Measurements from ENCODE around the gene NPC1L1.

The NPC1L1 gene

GRCh38 chr7:44530990-44531389, 10.1 kb downstream of the NPC1L1 start:
- Histone ChIP-seq H3K56ac (ENCODE audit: low read length) (no peak overlapping the region), H3K4me2 (ENCODE audit: low read length) (no peak overlapping the region), H2BK15ac (replicated peaks; ENCODE audit: low read depth) (no peak overlapping the region), H4K8ac (ENCODE audit: low read depth, low read length) (no peak overlapping the region), H2BK5ac (ENCODE audit: low read length) (no peak overlapping the region), H3K27me3 (ENCODE audit: insufficient read depth, low read length, poor library complexity) (no peaks in the 10 kb centered on the region), H3K79me2 (ENCODE audit: control insufficient read depth, insufficient read depth, low read length) (no peaks in the 10 kb centered on the region), H3K4ac (ENCODE audit: low read depth, low read length) (no peak overlapping the region), H3K36me3 (ENCODE audit: control insufficient read depth, insufficient read depth, low read length) (no peaks in the 10 kb centered on the region), H3K4me3 (ENCODE audit: low read length) (no peak overlapping the region), H3K9ac (ENCODE audit: low read length) (no peak overlapping the region), H3K27ac (ENCODE audit: low read depth, low read length) (no peak overlapping the region), H3K79me1 (ENCODE audit: low read length) (no peaks in the 10 kb centered on the region), H4K5ac (ENCODE audit: low read length) (no peak overlapping the region), H3K18ac (ENCODE audit: low read length) (no peak overlapping the region), H2AK5ac (ENCODE audit: low read length) (no peak overlapping the region), H3K4me1 (ENCODE audit: control insufficient read depth, low read depth, low read length) (no peaks in the 10 kb centered on the region), H3K23ac (ENCODE audit: low read length) (no peak overlapping the region), H2BK120ac (ENCODE audit: low read depth, low read length) (no peak overlapping the region)
- DNase-seq, result no peak
- no CpG with 5 or more reads among the region's 10 CpGs for WGBS (ENCODE audit: extremely low coverage, insufficient coverage, low lambda C conversion rate)

- H3K4me2 ChIP-seq (ENCODE audit: low read length), result no peak overlapping the region
- no peak overlapping the region for H3K23ac ChIP-seq (ENCODE audit: low read length)
- no peak for DNase-seq
- H3K18ac ChIP-seq (ENCODE audit: low read length), result no peak overlapping the region
- no peaks in the 10 kb centered on the region for H3K79me2 ChIP-seq (ENCODE audit: control insufficient read depth, insufficient read depth, low read length)
- no peak overlapping the region for H2BK120ac ChIP-seq (ENCODE audit: low read depth, low read length)
- H3K27ac ChIP-seq (ENCODE audit: low read depth, low read length), result no peak overlapping the region
- no peaks in the 10 kb centered on the region for H3K79me1 ChIP-seq (ENCODE audit: low read length)
- no peak overlapping the region for H4K5ac ChIP-seq (ENCODE audit: low read length)
- WGBS (ENCODE audit: extremely low coverage, insufficient coverage, low lambda C conversion rate), result no CpG with 5 or more reads among the region's 3 CpGs
- no peak overlapping the region for H3K56ac ChIP-seq (ENCODE audit: low read length)
- no peak overlapping the region for H3K9ac ChIP-seq (ENCODE audit: low read length)
- H3K4me3 ChIP-seq (ENCODE audit: low read length), result no peak overlapping the region
- H3K4ac ChIP-seq (ENCODE audit: low read depth, low read length), result no peak overlapping the region
- H2AK5ac ChIP-seq (ENCODE audit: low read length), result no peak overlapping the region
- H3K27me3 ChIP-seq (ENCODE audit: insufficient read depth, low read length, poor library complexity), result no peaks in the 10 kb centered on the region
- H4K8ac ChIP-seq (ENCODE audit: low read depth, low read length), result no peak overlapping the region
- no peaks in the 10 kb centered on the region for H3K36me3 ChIP-seq (ENCODE audit: control insufficient read depth, insufficient read depth, low read length)
- no peaks in the 10 kb centered on the region for H3K4me1 ChIP-seq (ENCODE audit: control insufficient read depth, low read depth, low read length)
- H2BK5ac ChIP-seq (ENCODE audit: low read length), result no peak overlapping the region
- H2BK15ac ChIP-seq (replicated peaks; ENCODE audit: low read depth), result no peak overlapping the region
Measured at GRCh38 chr7:44524811-44525388, 16.2 kb downstream of the NPC1L1 start.

- no peaks in the 10 kb centered on the region for H3K36me3 ChIP-seq (ENCODE audit: control insufficient read depth, insufficient read depth, low read length)
- no peak overlapping the region for H3K27ac ChIP-seq (ENCODE audit: low read depth, low read length)
- H3K27me3 ChIP-seq (ENCODE audit: insufficient read depth, low read length, poor library complexity), result no peaks in the 10 kb centered on the region
- H2AK5ac ChIP-seq (ENCODE audit: low read length), result no peak overlapping the region
- DNase-seq, result no peak
- H4K8ac ChIP-seq (ENCODE audit: low read depth, low read length), result no peak overlapping the region
- H2BK5ac ChIP-seq (ENCODE audit: low read length), result no peak overlapping the region
- no peak overlapping the region for H3K18ac ChIP-seq (ENCODE audit: low read length)
- WGBS (ENCODE audit: extremely low coverage, insufficient coverage, low lambda C conversion rate), result no CpG with 5 or more reads among the region's 3 CpGs
- no peak overlapping the region for H3K4ac ChIP-seq (ENCODE audit: low read depth, low read length)
- no peak overlapping the region for H3K56ac ChIP-seq (ENCODE audit: low read length)
- H3K79me1 ChIP-seq (ENCODE audit: low read length), result no peaks in the 10 kb centered on the region
- no peak overlapping the region for H3K9ac ChIP-seq (ENCODE audit: low read length)
- no peak overlapping the region for H3K4me2 ChIP-seq (ENCODE audit: low read length)
- H2BK15ac ChIP-seq (replicated peaks; ENCODE audit: low read depth), result no peak overlapping the region
- no peak overlapping the region for H4K5ac ChIP-seq (ENCODE audit: low read length)
- no peak overlapping the region for H3K23ac ChIP-seq (ENCODE audit: low read length)
- H3K4me1 ChIP-seq (ENCODE audit: control insufficient read depth, low read depth, low read length), result no peaks in the 10 kb centered on the region
- H3K79me2 ChIP-seq (ENCODE audit: control insufficient read depth, insufficient read depth, low read length), result no peaks in the 10 kb centered on the region
- no peak overlapping the region for H3K4me3 ChIP-seq (ENCODE audit: low read length)
- H2BK120ac ChIP-seq (ENCODE audit: low read depth, low read length), result no peak overlapping the region
Measured at GRCh38 chr7:44522315-44522714, 18.8 kb downstream of the NPC1L1 start.

- no CpG with 5 or more reads among the region's 15 CpGs for WGBS (ENCODE audit: extremely low coverage, insufficient coverage, low lambda C conversion rate)
- no peak for DNase-seq
- H3K56ac ChIP-seq (ENCODE audit: low read length), result no peak overlapping the region
- H3K4ac ChIP-seq (ENCODE audit: low read depth, low read length), result no peak overlapping the region
- no peak overlapping the region for H3K4me2 ChIP-seq (ENCODE audit: low read length)
- H3K23ac ChIP-seq (ENCODE audit: low read length), result no peak overlapping the region
- H2AK5ac ChIP-seq (ENCODE audit: low read length), result no peak overlapping the region
- no peaks in the 10 kb centered on the region for H3K27me3 ChIP-seq (ENCODE audit: insufficient read depth, low read length, poor library complexity)
- H3K79me2 ChIP-seq (ENCODE audit: control insufficient read depth, insufficient read depth, low read length), result no peaks in the 10 kb centered on the region
- no peak overlapping the region for H4K5ac ChIP-seq (ENCODE audit: low read length)
- H3K36me3 ChIP-seq (ENCODE audit: control insufficient read depth, insufficient read depth, low read length), result no peaks in the 10 kb centered on the region
- H3K9ac ChIP-seq (ENCODE audit: low read length), result no peak overlapping the region
- H2BK5ac ChIP-seq (ENCODE audit: low read length), result no peak overlapping the region
- H3K79me1 ChIP-seq (ENCODE audit: low read length), result no peaks in the 10 kb centered on the region
- no peak overlapping the region for H2BK15ac ChIP-seq (replicated peaks; ENCODE audit: low read depth)
- no peaks in the 10 kb centered on the region for H3K4me1 ChIP-seq (ENCODE audit: control insufficient read depth, low read depth, low read length)
- H4K8ac ChIP-seq (ENCODE audit: low read depth, low read length), result no peak overlapping the region
- no peak overlapping the region for H3K4me3 ChIP-seq (ENCODE audit: low read length)
- no peak overlapping the region for H3K18ac ChIP-seq (ENCODE audit: low read length)
- H2BK120ac ChIP-seq (ENCODE audit: low read depth, low read length), result no peak overlapping the region
- no peak overlapping the region for H3K27ac ChIP-seq (ENCODE audit: low read depth, low read length)
Measured at GRCh38 chr7:44521347-44522095, 19.6 kb downstream of the NPC1L1 start.

- Histone ChIP-seq H3K36me3 (ENCODE audit: control insufficient read depth, insufficient read depth, low read length) (no peaks in the 10 kb centered on the region), H3K79me1 (ENCODE audit: low read length) (no peaks in the 10 kb centered on the region), H2BK120ac (ENCODE audit: low read depth, low read length) (no peak overlapping the region), H2AK5ac (ENCODE audit: low read length) (no peak overlapping the region), H3K9ac (ENCODE audit: low read length) (no peak overlapping the region), H3K4me2 (ENCODE audit: low read length) (no peak overlapping the region), H3K18ac (ENCODE audit: low read length) (no peak overlapping the region), H2BK15ac (replicated peaks; ENCODE audit: low read depth) (no peak overlapping the region), H3K23ac (ENCODE audit: low read length) (no peak overlapping the region), H4K8ac (ENCODE audit: low read depth, low read length) (no peak overlapping the region), H2BK5ac (ENCODE audit: low read length) (no peak overlapping the region), H3K27me3 (ENCODE audit: insufficient read depth, low read length, poor library complexity) (no peaks in the 10 kb centered on the region), H4K5ac (ENCODE audit: low read length) (no peak overlapping the region), H3K79me2 (ENCODE audit: control insufficient read depth, insufficient read depth, low read length) (no peaks in the 10 kb centered on the region), H3K27ac (ENCODE audit: low read depth, low read length) (no peak overlapping the region), H3K4ac (ENCODE audit: low read depth, low read length) (no peak overlapping the region), H3K4me1 (ENCODE audit: control insufficient read depth, low read depth, low read length) (no peaks in the 10 kb centered on the region), H3K4me3 (ENCODE audit: low read length) (no peak overlapping the region), H3K56ac (ENCODE audit: low read length) (no peak overlapping the region)
- no CpG with 5 or more reads among the region's 5 CpGs for WGBS (ENCODE audit: extremely low coverage, insufficient coverage, low lambda C conversion rate)
- no peak for DNase-seq
Measured at GRCh38 chr7:44520574-44520973, 20.6 kb downstream of the NPC1L1 start.

- DNase-seq, result no peak
Measured at GRCh38 chr7:44519546-44519945, 21.6 kb downstream of the NPC1L1 start.

More at GRCh38 chr7:44519546-44519945, 21.6 kb downstream of the NPC1L1 start:
- no peaks in the 10 kb centered on the region for H3K4me1 ChIP-seq (ENCODE audit: control insufficient read depth, low read depth, low read length)
- H3K79me2 ChIP-seq (ENCODE audit: control insufficient read depth, insufficient read depth, low read length), result no peaks in the 10 kb centered on the region
- H3K4ac ChIP-seq (ENCODE audit: low read depth, low read length), result no peak overlapping the region
- H4K5ac ChIP-seq (ENCODE audit: low read length), result no peak overlapping the region
- no peak overlapping the region for H3K9ac ChIP-seq (ENCODE audit: low read length)
- H2BK15ac ChIP-seq (replicated peaks; ENCODE audit: low read depth), result no peak overlapping the region
- H3K18ac ChIP-seq (ENCODE audit: low read length), result no peak overlapping the region
- no peak overlapping the region for H3K27ac ChIP-seq (ENCODE audit: low read depth, low read length)
- no peak overlapping the region for H3K4me3 ChIP-seq (ENCODE audit: low read length)
- no peak overlapping the region for H4K8ac ChIP-seq (ENCODE audit: low read depth, low read length)
- no peak overlapping the region for H2AK5ac ChIP-seq (ENCODE audit: low read length)
- no peak overlapping the region for H3K23ac ChIP-seq (ENCODE audit: low read length)
- no peak overlapping the region for H2BK120ac ChIP-seq (ENCODE audit: low read depth, low read length)
- no CpG with 5 or more reads among the region's 7 CpGs for WGBS (ENCODE audit: extremely low coverage, insufficient coverage, low lambda C conversion rate)
- no peak overlapping the region for H3K4me2 ChIP-seq (ENCODE audit: low read length)
- no peak overlapping the region for H2BK5ac ChIP-seq (ENCODE audit: low read length)
- no peaks in the 10 kb centered on the region for H3K36me3 ChIP-seq (ENCODE audit: control insufficient read depth, insufficient read depth, low read length)
- no peaks in the 10 kb centered on the region for H3K27me3 ChIP-seq (ENCODE audit: insufficient read depth, low read length, poor library complexity)
- H3K79me1 ChIP-seq (ENCODE audit: low read length), result no peaks in the 10 kb centered on the region
- H3K56ac ChIP-seq (ENCODE audit: low read length), result no peak overlapping the region

All from mesendoderm (in vitro differentiated cells).